GM21825 (cell line): ENCODE data around the gene PCNX3.
"Not testable (repeated sequence)": the region's sequence is repeated elsewhere in the genome, so short reads cannot be mapped to it uniquely, and the experiment has no call there.

ENCODE experiments used
- ATAC-seq: cut with Tn5 transposase; IDR thresholded peaks from one replicate; pipeline ENCODE4 v1.9.1; 2021; ENCODE audit warnings: mild to moderate bottlenecking, moderate library complexity; ENCODE audit not compliant: unreplicated experiment

Gene PCNX3

DNA sequence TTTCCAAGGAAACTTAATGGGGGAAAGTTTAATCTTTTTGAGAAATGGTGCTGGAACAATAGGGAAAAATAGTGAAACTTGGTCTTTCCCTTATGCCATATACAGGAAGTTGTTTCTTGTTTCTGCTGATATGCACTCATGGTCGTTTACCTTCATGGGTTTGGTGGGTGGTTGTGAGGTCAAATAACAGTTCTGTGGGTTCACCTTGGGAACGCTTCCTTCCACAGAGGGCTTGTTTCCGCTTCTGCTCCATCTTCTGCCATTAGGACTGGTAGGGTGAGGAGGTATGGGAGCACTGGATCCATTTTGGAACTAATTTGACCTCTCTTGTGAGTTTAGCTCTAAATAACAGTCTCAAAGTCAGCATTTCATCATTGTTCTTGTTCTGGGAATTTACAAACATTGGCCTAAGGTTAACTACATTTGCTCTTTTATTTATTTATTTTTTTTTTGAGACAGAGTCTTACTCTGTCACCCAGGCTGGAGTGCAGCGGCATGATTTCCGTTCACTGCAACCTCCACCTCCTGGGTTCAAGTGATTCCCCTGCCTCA is 64.7 kb downstream of the PCNX3 start:
- no peak for ATAC-seq

DNA sequence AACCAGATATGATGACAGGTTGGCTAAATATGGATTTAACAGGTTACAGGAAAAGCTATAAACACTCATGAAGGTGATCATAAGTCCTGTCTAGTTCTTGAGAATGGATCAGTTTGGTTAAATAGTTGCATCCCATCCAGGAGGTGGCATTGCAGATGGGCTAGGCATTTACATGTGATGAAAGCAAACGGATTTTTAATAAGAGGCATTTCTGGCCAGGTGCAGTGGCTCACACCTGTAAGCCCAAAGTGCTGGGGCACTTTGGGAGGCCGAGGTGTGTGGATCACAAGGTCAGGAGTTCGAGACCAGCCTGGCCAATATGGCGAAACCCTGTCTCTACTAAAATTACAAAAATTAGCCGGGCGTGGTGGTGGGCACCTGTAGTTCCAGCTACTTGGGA is 67.9 kb downstream of the PCNX3 start:
- ATAC-seq, result not testable (repeated sequence)

DNA sequence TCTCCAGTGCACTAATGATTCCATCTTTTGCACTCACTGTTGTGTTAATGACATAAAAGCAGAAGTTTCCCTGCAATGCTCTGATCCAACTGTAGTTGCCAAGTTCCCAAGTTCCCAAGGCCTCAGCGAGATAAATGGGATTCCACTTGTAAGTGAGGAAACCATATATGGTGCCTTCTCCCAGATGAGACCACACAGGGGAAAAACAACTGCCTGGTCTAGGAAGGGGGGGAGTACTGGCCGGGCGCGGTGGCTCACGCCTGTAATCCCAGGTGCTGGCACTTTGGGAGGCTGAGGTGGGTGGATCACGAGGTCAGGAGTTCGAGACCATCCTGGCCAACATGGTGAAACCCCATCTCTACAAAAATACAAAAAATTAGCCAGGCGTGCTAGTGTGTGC is 70.4 kb downstream of the PCNX3 start:
- no peak for ATAC-seq
